Adrenal gland (tissue), 12 donors: ENCODE data around the gene CEP126. TPM values are rescaled to one million over a fixed set of nuclear protein-coding genes. Genes with fewer than 3 reads are reported as not detected.
"Not testable (repeated sequence)": the region's sequence is repeated elsewhere in the genome, so short reads cannot be mapped to it uniquely, and the experiment has no call there.

Experiments used
- DNase-seq, 7 donors: peaks; one replicate each; pipeline ENCODE4 v3.0.0-alpha.2; 2019 to 2020
- H3K27ac ChIP-seq, 5 donors: fragments of 200-600 bp; sonication (generic) in 4 of 5; 1 replicate in 3 of 5; 2 replicates in 2 of 5; pipeline versions ENCODE4 v1.5.1 to v1.8.0; 2016 to 2020; ENCODE audit warnings: mild to moderate bottlenecking in 1 of 5
- H3K27me3 ChIP-seq: fragments of 200-600 bp; 2 replicates; pipeline ENCODE4 v1.8.0; 2021
- H3K36me3 ChIP-seq, 2 donors: fragments of 200-600 bp; replicated peaks in 1 of 2; 1 replicate in 1 of 2; 2 replicates in 1 of 2; pipeline versions ENCODE4 v1.5.1 to v1.8.0; 2018 to 2022
- H3K4me1 ChIP-seq, 2 donors: fragments of 200-600 bp; replicated peaks in 1 of 2; 1 replicate in 1 of 2; 2 replicates in 1 of 2; pipeline versions ENCODE4 v1.5.1 to v1.8.0; 2018 to 2021
- H3K4me3 ChIP-seq, 4 donors: fragments of 200-600 bp; sonication (generic) in 3 of 4; one replicate each; pipeline ENCODE4 v1.5.1; 2016 to 2018
- H3K9me3 ChIP-seq, 3 donors: fragments of 200-600 bp; sonication (generic) in 1 of 3; replicated peaks in 1 of 3; 1 replicate in 2 of 3; 2 replicates in 1 of 3; pipeline versions ENCODE4 v1.5.1 to v1.8.0; 2016 to 2021
- CTCF ChIP-seq, 6 experiments: fragments of 450-650 bp in 4 of 6; fragments of 200-600 bp in 2 of 6; sonication (generic) in 1 of 6; IDR thresholded peaks; 1 replicate in 5 of 6; 2 replicates in 1 of 6; pipeline versions ENCODE4 v1.5.1 to v1.8.0; 2016 to 2021; ENCODE audit warnings: antibody characterized with exemption in 6 of 6, mild to moderate bottlenecking in 2 of 6, moderate library complexity in 1 of 6
- POLR2A ChIP-seq, 2 donors: fragments of 450-650 bp; IDR thresholded peaks; one replicate each; pipeline ENCODE4 v1.6.1; 2017; ENCODE audit warnings: antibody characterized with exemption in 2 of 2, mild to moderate bottlenecking in 2 of 2, moderate library complexity in 1 of 2
- WGBS, 4 donors: extraction: QIAGEN DNeasy Blood & Tissue Kit in 2 of 4; methylation state at CpG; one replicate each; pipeline versions ENCODE4 v1.1.5 to v1.1.7; 2013 to 2017; 5-methylcytosine and 5-hydroxymethylcytosine counted together
- intact Hi-C, 2 donors: fragments of 100-400 bp; cut with DNase I; formaldehyde crosslinking; loops; one replicate each; pipeline versions ENCODE4 v1.14.1 to v1.15.0; 2022 to 2023
- polyA plus RNA-seq, 3 donors: library from polyadenylated mRNA; stranded (reverse); fragments of 200-250 nt in 2 of 3; fragments of 350-450 nt in 1 of 3; fragmentation: Illumina TruSeq in 1 of 3; extraction: RNeasy Lipid Tissue Mini Kit (QIAGEN cat#74804) in 1 of 3; gene quantifications; one replicate each; pipeline ENCODE4 v1.2.3, GENCODE V29; 2013 to 2014
- total RNA-seq, 9 donors: library from RNA; depleted of rRNA in 4 of 9; stranded (reverse); fragments of >200 nt in 4 of 9; fragments of 120-200 nt in 1 of 9; fragmentation: NEBNext Ultra II Directional in 1 of 9; extraction: Animal tissue kit (Norgen Biotek cat#: 25700) in 1 of 9; gene quantifications; one replicate each; pipeline versions ENCODE4 v1.1.0 to v1.2.4, GENCODE V29; 2013 to 2023
- donor health status: healthy with polysubstance abuse.
- donor health status: Bipolar disorder and iron deficiency.
- donor health status: DM: yes; HTN: yes; CAD: no.
- donor health status: DM: no; HTN: no; CAD: no.
- donor health status: DM: no; HTN: no; CAD: no.
- donor health status: DM: yes; HTN: yes; CAD: no.

The CEP126 gene
- total and polyA plus RNA-seq, 12 donors = 1.7 to 18.9 (median 4.8) TPM

- Histone ChIP-seq H3K27me3 (no peaks in the 10 kb centered on the region), H3K36me3 (no peaks in the 10 kb centered on the region), H3K9me3 (no peaks in the 10 kb centered on the region), H3K4me3 (no peak overlapping the region), H3K4me1 (peaks cover 0 to 16% of the 10 kb centered on the region in 2 donors), H3K27ac (no peak overlapping the region)
- 74 to 96% (median 84%) methylated on average over 1 of the region's 1 CpG for WGBS, 4 donors
- no peak for DNase-seq
- intact Hi-C loops = no loop called here
- no peak for TF ChIP-seq CTCF (IDR thresholded peaks at IDR 0.05)
- no peak for TF ChIP-seq POLR2A (IDR thresholded peaks at IDR 0.05)
These were observed 45.4 kb downstream of the CEP126 start for GRCh38 chr11:101960231-101960630.

- DNase-seq = not testable (repeated sequence)
These were observed 49.4 kb downstream of the CEP126 start for GRCh38 chr11:101964200-101964599.

GRCh38 chr11:101974255-101974654 is 59.4 kb downstream of the CEP126 start:
- no peaks in the 10 kb centered on the region for H3K9me3 ChIP-seq
- H3K4me1 ChIP-seq = no peaks in the 10 kb centered on the region
- no peak for DNase-seq
- H3K27ac ChIP-seq = no peak overlapping the region
- WGBS, 4 donors = 47 to 52% (median 49%) methylated on average over 2 of the region's 2 CpGs
- intact Hi-C loops = no loop called here
- H3K27me3 ChIP-seq = no peaks in the 10 kb centered on the region
- no peaks in the 10 kb centered on the region for H3K36me3 ChIP-seq
- peak in 2 of 6 experiments; percentile 19 to 36 for TF ChIP-seq CTCF (IDR thresholded peaks at IDR 0.05)
- TF ChIP-seq POLR2A (IDR thresholded peaks at IDR 0.05) = no peak
- no peak overlapping the region for H3K4me3 ChIP-seq

More at GRCh38 chr11:101964200-101964599, 49.4 kb downstream of the CEP126 start:
- H3K4me1 ChIP-seq, H3K9me3 ChIP-seq, H3K36me3 ChIP-seq, H3K4me3 ChIP-seq, H3K27ac ChIP-seq, intact Hi-C loops, H3K27me3 ChIP-seq: not testable (repeated sequence)
- WGBS, 4 donors = 94 to 98% (median 96%) methylated on average over 10 of the region's 10 CpGs

GRCh38 chr11:101974771-101975170 is 60.0 kb downstream of the CEP126 start:
- Histone ChIP-seq H3K27ac (no peak overlapping the region), H3K4me3 (no peak overlapping the region), H3K27me3 (no peaks in the 10 kb centered on the region), H3K9me3 (no peaks in the 10 kb centered on the region), H3K4me1 (no peaks in the 10 kb centered on the region), H3K36me3 (no peaks in the 10 kb centered on the region)
- no peak for DNase-seq
- 91 to 93% (median 92%) methylated on average over 1 of the region's 1 CpG for WGBS, 4 donors
- no peak for TF ChIP-seq POLR2A (IDR thresholded peaks at IDR 0.05)
- TF ChIP-seq CTCF (IDR thresholded peaks at IDR 0.05) = no peak
- intact Hi-C loops = no loop called here

GRCh38 chr11:101975734-101976133 is 60.9 kb downstream of the CEP126 start:
- Histone ChIP-seq H3K27ac (no peak overlapping the region), H3K4me3 (no peak overlapping the region), H3K27me3 (no peaks in the 10 kb centered on the region), H3K4me1 (no peaks in the 10 kb centered on the region), H3K36me3 (no peaks in the 10 kb centered on the region), H3K9me3 (no peaks in the 10 kb centered on the region)
- whole genome bisulfite sequencing, 4 donors = 89 to 96% (median 94%) methylated on average over 2 of the region's 2 CpGs
- intact Hi-C loops = no loop called here
- TF ChIP-seq POLR2A (IDR thresholded peaks at IDR 0.05) (no peak), CTCF (IDR thresholded peaks at IDR 0.05) (no peak)
- DNase-seq = no peak
